ENCODE measurements around the gene GCC2. TPM values are rescaled to one million over a fixed set of nuclear protein-coding genes. Genes with fewer than 3 reads are reported as not detected.
"Not testable (repeated sequence)": the region's sequence is repeated elsewhere in the genome, so short reads cannot be mapped to it uniquely, and the experiment has no call there.

The GCC2 gene
- total RNA-seq, 1 experiment from 2014 or later, result 27.3 TPM

GRCh38 chr2:108514478-108514877, 65.5 kb downstream of the GCC2 start:
- DNase-seq (ENCODE audit: extremely low read depth, low read depth), result not testable (repeated sequence)

GRCh38 chr2:108524688-108525087, 75.7 kb downstream of the GCC2 start:
- DNase-seq (ENCODE audit: extremely low read depth, low read depth), result not testable (repeated sequence)

- not testable (repeated sequence) for DNase-seq (ENCODE audit: extremely low read depth, low read depth)
These were observed 76.3 kb downstream of the GCC2 start for GRCh38 chr2:108525258-108525657.

GRCh38 chr2:108531674-108532055, 82.7 kb downstream of the GCC2 start:
- DNase-seq (ENCODE audit: extremely low read depth, low read depth), result no peak

- DNase-seq (ENCODE audit: extremely low read depth, low read depth), result peak; percentile 83
These were observed 85.0 kb downstream of the GCC2 start, which contains the start of gene LIMS1 for GRCh38 chr2:108533832-108534583. LIMS1 (plus strand) TSS chr2:108534470; CDS start chr2:108534563, 93 bp downstream.

GRCh38 chr2:108534584-108535356, 85.8 kb downstream of the GCC2 start:
- peak; percentile 7 for DNase-seq (ENCODE audit: extremely low read depth, low read depth)

GRCh38 chr2:108535357-108535631, 86.3 kb downstream of the GCC2 start:
- no peak for DNase-seq (ENCODE audit: extremely low read depth, low read depth)

GRCh38 chr2:108536133-108536780, 87.3 kb downstream of the GCC2 start:
- DNase-seq (ENCODE audit: extremely low read depth, low read depth), result no peak

GRCh38 chr2:108536911-108537310, 87.9 kb downstream of the GCC2 start:
- DNase-seq (ENCODE audit: extremely low read depth, low read depth), result no peak

- no peak for DNase-seq (ENCODE audit: extremely low read depth, low read depth)
These were observed 89.1 kb downstream of the GCC2 start for GRCh38 chr2:108538000-108538625.

- no peak for DNase-seq (ENCODE audit: extremely low read depth, low read depth)
These were observed 92.4 kb downstream of the GCC2 start for GRCh38 chr2:108541451-108541850.

GRCh38 chr2:108542071-108542470, 93.1 kb downstream of the GCC2 start:
- DNase-seq (ENCODE audit: extremely low read depth, low read depth), result no peak

GRCh38 chr2:108547606-108548005, 98.6 kb downstream of the GCC2 start:
- DNase-seq (ENCODE audit: extremely low read depth, low read depth), result no peak

- DNase-seq (ENCODE audit: extremely low read depth, low read depth), result no peak
These were observed 99.4 kb downstream of the GCC2 start for GRCh38 chr2:108548208-108549003.

- no peak for DNase-seq (ENCODE audit: extremely low read depth, low read depth)
These were observed 103.6 kb downstream of the GCC2 start for GRCh38 chr2:108552566-108552965.

GRCh38 chr2:108553209-108553919, 104.4 kb downstream of the GCC2 start:
- no peak for DNase-seq (ENCODE audit: extremely low read depth, low read depth)

GRCh38 chr2:108554528-108554927, 105.5 kb downstream of the GCC2 start:
- DNase-seq (ENCODE audit: extremely low read depth, low read depth), result no peak

GRCh38 chr2:108555572-108555971, 106.6 kb downstream of the GCC2 start:
- DNase-seq (ENCODE audit: extremely low read depth, low read depth), result no peak

- DNase-seq (ENCODE audit: extremely low read depth, low read depth), result not testable (repeated sequence)
These were observed 107.6 kb downstream of the GCC2 start for GRCh38 chr2:108556581-108556980.
